Activated T-helper 1 cell treated with anti-CD3 and anti-CD28 coated beads, Interleukin-12 subunit alpha, Interleukin-12 subunit beta, Interleukin-2, Interleukin-4 antibody, amounts not matched to agents 30 ng/mL and 10 ng/mL and 1 ng/mL, durations not matched to agents 14 hours and 24 hours and 36 hours (primary cell): ENCODE results near the gene TNFRSF1B. TPM values are rescaled to one million over a fixed set of nuclear protein-coding genes. Genes with fewer than 3 reads are reported as not detected.
"Not testable (repeated sequence)": the region's sequence is repeated elsewhere in the genome, so short reads cannot be mapped to it uniquely, and the experiment has no call there.

Experiments
- DNase-seq: peaks from one replicate; pipeline ENCODE4 v3.0.0; 2021; ENCODE audit warnings: low spot score
- H3K27ac Mint-ChIP-seq: one replicate; pipeline ENCODE4 v1.8.0; 2021; ENCODE audit warnings: mild to moderate bottlenecking, mixed read lengths
- H3K27me3 Mint-ChIP-seq: one replicate; pipeline ENCODE4 v1.8.0; 2022; ENCODE audit warnings: mild to moderate bottlenecking, moderate library complexity, mixed read lengths; ENCODE audit not compliant: insufficient read depth
- H3K36me3 Mint-ChIP-seq: one replicate; pipeline ENCODE4 v1.8.0; 2021; ENCODE audit warnings: low read depth, mixed read lengths
- H3K4me1 Mint-ChIP-seq: one replicate; pipeline ENCODE4 v1.8.0; 2021; ENCODE audit warnings: low read depth, mixed read lengths
- H3K4me3 Mint-ChIP-seq: one replicate; pipeline ENCODE4 v1.8.0; 2021; ENCODE audit warnings: mild to moderate bottlenecking, moderate library complexity, mixed read lengths
- H3K9me3 Mint-ChIP-seq: one replicate; pipeline ENCODE4 v1.8.0; 2021; ENCODE audit warnings: mixed read lengths
- intact Hi-C: fragments of 100-400 bp; cut with micrococcal nuclease; formaldehyde crosslinking; loops from one replicate; pipeline ENCODE4 v1.15.1; 2024
- total RNA-seq: library from RNA; stranded (reverse); gene quantifications from 2 replicates; pipeline ENCODE4 v1.2.3, GENCODE V29; 2022

Gene TNFRSF1B
- total RNA-seq, 1 donor from 2014 or later: 213 TPM

- Mint-ChIP-seq H3K36me3 (peaks cover 26% of the 10 kb centered on the region), H3K27me3 (peaks cover 3% of the 10 kb centered on the region), H3K27ac (peak overlapping the region; percentile 79), H3K4me1 (peaks cover 40% of the 10 kb centered on the region), H3K9me3 (no peaks in the 10 kb centered on the region), H3K4me3 (no peak overlapping the region)
- peak; percentile 65 for DNase-seq
- intact Hi-C loops: loop anchor here (1.0 kb wide), 2 partner anchors 85 to 91 kb away; no protein-coding TSS in a partner anchor
Measured at GRCh38 chr1:12208764-12209494, 42.1 kb downstream of the TNFRSF1B start.

GRCh38 chr1:12209495-12209832 is 42.7 kb downstream of the TNFRSF1B start:
- Mint-ChIP-seq H3K4me1 (peaks cover 35% of the 10 kb centered on the region), H3K27ac (no peak overlapping the region)
- intact Hi-C loops: loop anchor here (1.0 kb wide), 2 partner anchors 85 to 91 kb away; no protein-coding TSS in a partner anchor

GRCh38 chr1:12215118-12215961 is 48.5 kb downstream of the TNFRSF1B start:
- Mint-ChIP-seq H3K27ac (no peak overlapping the region), H3K36me3 (peaks cover 2% of the 10 kb centered on the region), H3K4me3 (no peak overlapping the region), H3K4me1 (peaks cover 5% of the 10 kb centered on the region), H3K27me3 (peaks cover 4% of the 10 kb centered on the region), H3K9me3 (no peaks in the 10 kb centered on the region)
- intact Hi-C loops: no loop called here
- DNase-seq: no peak

More at GRCh38 chr1:12209495-12209832, 42.7 kb downstream of the TNFRSF1B start:
- H3K9me3 Mint-ChIP-seq: no peaks in the 10 kb centered on the region
- no peak overlapping the region for H3K4me3 Mint-ChIP-seq
- peaks cover 26% of the 10 kb centered on the region for H3K36me3 Mint-ChIP-seq
- no peak for DNase-seq
- H3K27me3 Mint-ChIP-seq: peaks cover 3% of the 10 kb centered on the region

DNA sequence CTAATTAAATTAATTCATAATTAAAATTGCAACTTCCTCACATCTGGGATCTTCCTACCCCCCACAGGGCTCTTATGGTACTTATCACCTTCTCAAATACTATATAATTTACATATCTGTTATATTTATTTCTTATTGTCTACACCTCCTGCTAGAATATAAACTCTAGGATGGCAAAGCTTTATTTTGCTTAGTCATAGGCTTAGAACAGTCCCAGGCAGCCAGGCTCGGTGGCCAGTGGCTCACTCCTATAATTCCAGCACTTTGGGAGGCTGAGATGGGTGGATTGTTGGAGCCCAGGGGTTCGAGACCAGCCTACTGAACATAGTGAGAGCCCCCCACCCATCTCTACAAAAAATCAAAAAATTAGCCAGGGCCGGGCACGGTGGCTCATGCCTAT is 53.0 kb downstream of the TNFRSF1B start:
- Mint-ChIP-seq H3K27ac (no peak overlapping the region), H3K4me3 (no peak overlapping the region), H3K36me3 (no peaks in the 10 kb centered on the region), H3K27me3 (peaks cover 9% of the 10 kb centered on the region), H3K4me1 (no peaks in the 10 kb centered on the region), H3K9me3 (peaks cover 6% of the 10 kb centered on the region)
- DNase-seq: no peak
- intact Hi-C loops: no loop called here

DNA sequence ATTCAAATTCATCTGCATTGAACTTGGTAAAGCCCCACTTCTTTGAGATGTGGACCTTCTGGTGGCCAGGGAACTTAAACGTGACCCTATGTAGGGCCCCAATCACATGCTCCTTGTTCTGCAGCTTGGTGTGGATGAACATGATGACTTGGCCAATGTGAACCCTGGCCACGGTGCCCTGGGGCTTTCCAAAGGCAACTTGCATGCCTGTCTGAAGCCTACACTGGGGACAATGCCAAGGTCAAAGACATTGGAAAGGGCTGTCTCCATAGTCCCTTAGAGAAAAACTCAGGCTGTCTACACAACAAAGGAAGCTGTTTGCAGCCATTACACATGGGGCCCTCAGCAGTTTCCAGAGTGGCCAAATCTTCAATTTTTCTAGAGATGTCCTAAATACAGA is 54.1 kb downstream of the TNFRSF1B start:
- H3K27ac Mint-ChIP-seq: no peak overlapping the region
- intact Hi-C loops: no loop called here
- H3K4me1 Mint-ChIP-seq: no peaks in the 10 kb centered on the region
- DNase-seq: no peak
- no peaks in the 10 kb centered on the region for H3K36me3 Mint-ChIP-seq
- H3K9me3 Mint-ChIP-seq: peaks cover 6% of the 10 kb centered on the region
- peaks cover 10% of the 10 kb centered on the region for H3K27me3 Mint-ChIP-seq
- H3K4me3 Mint-ChIP-seq: no peak overlapping the region

- H3K9me3 Mint-ChIP-seq, intact Hi-C loops, H3K27ac Mint-ChIP-seq, H3K4me3 Mint-ChIP-seq, DNase-seq, H3K36me3 Mint-ChIP-seq, H3K4me1 Mint-ChIP-seq: not testable (repeated sequence)
- peaks cover 16% of the 10 kb centered on the region for H3K27me3 Mint-ChIP-seq
Measured at GRCh38 chr1:12222700-12223099, 55.9 kb downstream of the TNFRSF1B start.

DNA sequence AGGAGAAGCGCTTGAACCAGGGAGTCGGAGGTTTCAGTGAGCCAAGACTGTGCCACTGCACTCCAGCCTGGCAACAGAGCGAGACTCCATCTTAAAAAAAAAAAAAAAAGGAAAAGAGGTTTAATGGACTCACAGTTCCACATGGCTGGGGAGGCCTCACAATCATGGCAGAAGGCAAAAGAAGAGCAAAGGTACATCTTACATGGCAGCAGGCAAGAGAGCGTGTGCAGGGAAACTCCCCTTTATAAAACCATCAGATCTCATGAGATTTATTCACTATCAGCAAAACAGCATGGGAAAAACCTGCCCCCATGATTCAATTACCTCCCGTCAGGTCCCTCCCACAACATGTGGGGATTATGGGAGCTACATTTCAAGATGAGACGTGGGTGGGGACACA is 57.3 kb downstream of the TNFRSF1B start:
- H3K4me1 Mint-ChIP-seq, DNase-seq, intact Hi-C loops, H3K9me3 Mint-ChIP-seq, H3K27ac Mint-ChIP-seq, H3K36me3 Mint-ChIP-seq, H3K4me3 Mint-ChIP-seq: not testable (repeated sequence)
- peaks cover 17% of the 10 kb centered on the region for H3K27me3 Mint-ChIP-seq

DNA sequence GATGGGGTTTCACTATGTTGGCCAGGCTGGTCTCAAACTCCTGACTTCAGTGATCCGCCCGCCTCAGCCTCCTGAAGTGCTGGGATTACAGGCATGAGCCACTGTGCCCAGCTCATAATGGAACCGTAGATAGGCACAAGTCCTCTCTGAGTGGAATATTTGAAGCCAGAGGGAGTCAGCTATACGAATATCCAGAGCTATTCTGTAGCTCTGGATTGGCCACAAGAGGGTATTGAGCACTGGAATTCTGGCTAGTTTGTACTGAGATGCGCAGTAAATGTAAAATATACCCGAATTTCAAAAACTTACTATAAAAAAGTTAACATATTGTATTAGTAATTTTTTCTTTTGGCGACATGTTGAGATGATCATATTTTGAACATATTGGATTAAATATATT is 62.2 kb downstream of the TNFRSF1B start:
- intact Hi-C loops: no loop called here
- H3K36me3 Mint-ChIP-seq: no peaks in the 10 kb centered on the region
- no peak overlapping the region for H3K27ac Mint-ChIP-seq
- peak overlapping the region; percentile 77 for H3K4me3 Mint-ChIP-seq
- no peaks in the 10 kb centered on the region for H3K9me3 Mint-ChIP-seq
- H3K27me3 Mint-ChIP-seq: peaks cover 11% of the 10 kb centered on the region
- DNase-seq: no peak
- peaks cover 10% of the 10 kb centered on the region for H3K4me1 Mint-ChIP-seq

DNA sequence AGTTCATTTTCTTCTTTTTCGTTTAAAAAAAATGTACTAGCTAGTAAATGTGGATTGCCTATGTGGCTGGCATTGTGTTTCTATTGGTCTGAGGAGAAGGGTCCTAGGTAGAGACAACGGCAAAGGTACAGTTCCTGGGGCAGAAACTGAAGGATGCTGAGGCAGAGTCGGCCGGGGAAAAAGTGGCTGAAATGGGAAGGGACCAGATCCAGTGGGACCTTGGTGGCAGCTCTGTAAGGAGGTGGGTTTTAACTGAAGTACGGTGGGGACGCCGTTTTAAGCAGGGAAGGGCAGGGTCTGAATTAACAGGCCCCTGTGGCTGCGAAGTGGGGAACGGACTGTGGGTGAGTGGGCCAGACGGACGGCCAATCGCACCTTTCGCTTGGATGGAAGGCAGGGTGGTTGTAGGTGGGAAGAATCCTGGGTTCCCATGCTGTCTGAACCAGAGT is 62.6 kb downstream of the TNFRSF1B start:
- Mint-ChIP-seq H3K4me3 (peak overlapping the region; percentile 77), H3K27ac (no peak overlapping the region), H3K4me1 (peaks cover 14% of the 10 kb centered on the region), H3K36me3 (no peaks in the 10 kb centered on the region), H3K27me3 (peaks cover 11% of the 10 kb centered on the region), H3K9me3 (no peaks in the 10 kb centered on the region)
- DNase-seq: no peak
- intact Hi-C loops: no loop called here

DNA sequence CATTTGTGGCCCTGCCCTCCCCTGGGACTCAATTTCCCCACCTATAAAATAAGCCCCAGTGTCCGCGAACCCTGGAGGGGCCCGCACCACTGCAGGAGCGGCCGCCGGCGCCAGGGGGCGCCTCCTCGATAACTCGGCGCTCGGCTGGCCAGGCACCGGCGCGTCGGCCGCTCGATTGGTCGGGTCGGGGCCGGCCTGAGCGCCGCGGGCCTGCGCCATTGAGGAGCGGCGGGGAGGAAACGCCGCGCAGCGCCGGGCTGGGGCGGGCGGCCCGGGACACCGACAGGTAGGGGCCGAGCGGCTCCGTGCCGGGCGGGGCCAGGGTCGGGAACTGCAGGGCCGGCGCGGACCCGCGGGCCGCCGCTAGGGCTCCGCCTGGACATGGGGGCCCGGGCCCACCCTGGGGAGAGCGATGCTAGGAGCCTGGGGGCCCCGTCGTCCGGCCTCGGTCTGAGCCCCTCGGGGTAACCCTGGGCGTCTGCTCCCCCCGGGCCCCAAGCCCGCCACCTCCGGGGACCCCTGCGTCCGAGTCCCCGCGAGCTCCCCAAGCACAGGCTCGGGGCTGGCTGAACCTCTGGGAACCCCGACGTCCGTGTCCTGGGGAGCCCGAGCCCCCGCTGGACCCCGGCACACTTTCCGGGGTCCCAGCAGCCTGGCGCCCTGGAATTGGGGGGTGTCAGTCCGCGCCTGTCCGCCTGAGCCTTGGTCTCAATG is 63.2 kb downstream of the TNFRSF1B start, which contains the start of gene VPS13D:
VPS13D (plus strand) TSS at position 196 of the 714 bp plus-strand sequence. CDS start 4,237 bp downstream, outside the sequence.
- H3K27ac Mint-ChIP-seq: peak within 1 kb of the TSS; percentile 52
- peak within 1 kb of the TSS; percentile 89 for H3K4me3 Mint-ChIP-seq
- peak; percentile 81 for DNase-seq
- H3K27me3 Mint-ChIP-seq: peaks cover 8% of the 10 kb centered on the region
- H3K9me3 Mint-ChIP-seq: no peaks in the 10 kb centered on the region
- no peaks in the 10 kb centered on the region for H3K36me3 Mint-ChIP-seq
- peaks cover 14% of the 10 kb centered on the region for H3K4me1 Mint-ChIP-seq
- intact Hi-C loops: loop anchor here (1.0 to 2.0 kb wide), 3 partner anchors 106 to 429 kb away; partner anchors contain the start of gene DHRS3

DNA sequence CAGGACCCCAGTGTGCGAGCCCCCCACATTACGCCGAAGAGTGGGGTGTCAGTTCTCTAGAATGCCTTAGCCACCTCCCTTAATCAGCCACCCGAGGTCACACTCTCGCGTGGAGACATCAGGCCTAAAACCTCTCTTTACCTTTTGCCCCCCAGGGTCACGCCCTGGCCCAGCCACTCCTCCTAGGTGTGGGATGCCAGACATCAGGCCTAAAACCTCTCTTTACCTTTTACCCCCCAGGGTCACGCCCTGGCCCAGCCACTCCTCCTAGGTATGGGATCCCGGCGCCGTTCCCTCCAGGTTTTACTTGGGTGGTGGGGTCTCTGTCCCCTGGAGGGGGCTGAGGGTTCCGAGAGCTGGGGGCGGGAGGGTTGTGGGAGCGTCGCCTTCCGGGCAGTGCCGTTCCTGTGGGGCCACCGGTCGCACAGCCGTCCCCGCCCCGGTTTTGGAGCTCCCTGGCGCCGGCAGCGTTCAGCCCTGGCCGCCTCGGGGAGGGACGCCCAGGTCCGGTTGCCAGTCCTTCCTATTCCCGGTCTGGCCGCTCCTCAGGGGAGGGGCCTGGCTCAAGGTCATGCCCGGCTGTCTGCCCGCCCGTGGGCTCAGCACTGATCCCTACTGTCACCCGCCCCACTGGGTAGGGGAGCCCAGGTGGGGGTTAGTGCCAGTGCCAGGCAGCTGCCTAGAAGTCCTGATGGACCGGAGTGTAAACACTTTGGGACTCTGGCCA is 63.9 kb downstream of the TNFRSF1B start:
- intact Hi-C loops: loop anchor here (1.0 to 2.0 kb wide), 3 partner anchors 106 to 428 kb away; partner anchors contain the start of gene DHRS3
- Mint-ChIP-seq H3K4me1 (peaks cover 14% of the 10 kb centered on the region), H3K9me3 (no peaks in the 10 kb centered on the region)

GRCh38 chr1:12231276-12231595 is 64.4 kb downstream of the TNFRSF1B start:
- intact Hi-C loops: loop anchor here (2.0 kb wide), 2 partner anchors 388 to 428 kb away; partner anchors contain the start of gene DHRS3
- peaks cover 7% of the 10 kb centered on the region for H3K36me3 Mint-ChIP-seq

More for the DNA sequence above, 63.9 kb downstream of the TNFRSF1B start:
- peaks cover 8% of the 10 kb centered on the region for H3K27me3 Mint-ChIP-seq
- peaks cover 3% of the 10 kb centered on the region for H3K36me3 Mint-ChIP-seq
- H3K27ac Mint-ChIP-seq: peak overlapping the region; percentile 52
- H3K4me3 Mint-ChIP-seq: peak overlapping the region; percentile 89
- no peak for DNase-seq

More at GRCh38 chr1:12231276-12231595, 64.4 kb downstream of the TNFRSF1B start:
- peaks cover 14% of the 10 kb centered on the region for H3K4me1 Mint-ChIP-seq
- H3K27me3 Mint-ChIP-seq: peaks cover 8% of the 10 kb centered on the region
- no peaks in the 10 kb centered on the region for H3K9me3 Mint-ChIP-seq
- peak overlapping the region; percentile 89 for H3K4me3 Mint-ChIP-seq
- no peak overlapping the region for H3K27ac Mint-ChIP-seq
- no peak for DNase-seq
